NCI-H1436 treated with DMSO at 0.1 percent for 48 hours (cell line): Measurements from ENCODE around the gene TPD52L1.

Experiments
- DNase-seq: peaks from one replicate; lab custom pipeline; 2025; lab: John Stamatoyannopoulos, UW

Gene TPD52L1

DNA sequence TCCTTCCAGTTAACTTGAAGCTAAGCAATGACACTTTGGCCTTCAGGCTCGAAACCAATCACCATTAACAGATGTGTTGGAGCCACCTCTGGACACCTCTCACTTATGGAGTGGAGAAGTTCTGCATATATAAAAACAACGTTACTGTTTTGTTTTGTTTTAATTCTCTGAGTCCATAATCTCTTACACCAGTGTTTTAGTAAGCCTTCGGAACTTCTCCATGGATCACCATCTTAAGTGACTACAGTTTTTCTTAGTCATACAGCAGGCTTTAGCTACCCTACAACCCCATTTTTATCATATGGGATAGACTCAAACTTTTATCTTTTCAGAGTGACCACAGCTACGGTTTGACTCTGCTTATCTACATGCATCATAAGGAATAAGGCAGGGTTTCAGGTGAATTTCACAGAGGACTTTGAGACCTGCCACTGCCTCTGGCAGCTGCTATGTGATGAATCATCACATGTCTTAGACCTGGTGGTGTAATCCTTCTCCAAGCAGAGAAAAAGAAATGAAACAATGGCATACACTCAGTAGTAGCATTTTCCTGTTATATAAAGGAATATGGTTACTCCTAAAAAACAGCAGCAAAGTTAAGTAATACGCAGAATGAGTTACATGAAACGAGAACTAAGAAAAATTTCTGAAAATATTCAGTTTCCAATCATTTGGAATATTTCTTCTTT is 153.7 kb downstream of the TPD52L1 start:
- no peak for DNase-seq

DNA sequence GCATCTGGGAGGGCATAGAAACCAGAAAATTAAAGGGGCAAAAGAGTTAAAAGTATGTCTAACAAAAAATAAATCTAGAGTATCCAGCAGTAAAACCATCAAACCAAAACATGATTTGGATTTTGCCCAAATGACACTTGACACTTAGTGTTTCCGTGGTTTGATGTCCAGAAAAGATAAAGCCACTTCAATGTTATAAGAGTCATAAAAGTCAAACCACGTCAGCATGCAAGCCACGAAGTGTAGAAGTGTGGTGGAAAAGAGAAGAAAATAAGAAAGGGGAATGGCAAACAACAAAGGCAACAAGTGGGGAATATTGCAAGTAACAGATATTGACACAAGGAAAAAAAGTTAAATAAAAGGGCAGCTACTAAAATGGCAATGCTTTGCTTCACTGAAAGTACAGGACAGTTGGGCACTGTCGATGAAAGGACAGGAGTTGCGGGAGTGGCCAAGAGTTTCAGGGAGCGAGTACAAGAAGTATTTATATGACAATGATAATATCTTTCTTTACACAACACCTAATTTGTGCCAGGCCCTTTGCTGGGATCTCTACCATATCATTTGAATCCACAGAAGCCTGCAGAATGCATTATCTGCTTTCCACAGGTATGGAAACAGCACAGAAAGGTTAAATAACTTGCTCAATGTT is 154.5 kb downstream of the TPD52L1 start:
- DNase-seq: no peak

DNA sequence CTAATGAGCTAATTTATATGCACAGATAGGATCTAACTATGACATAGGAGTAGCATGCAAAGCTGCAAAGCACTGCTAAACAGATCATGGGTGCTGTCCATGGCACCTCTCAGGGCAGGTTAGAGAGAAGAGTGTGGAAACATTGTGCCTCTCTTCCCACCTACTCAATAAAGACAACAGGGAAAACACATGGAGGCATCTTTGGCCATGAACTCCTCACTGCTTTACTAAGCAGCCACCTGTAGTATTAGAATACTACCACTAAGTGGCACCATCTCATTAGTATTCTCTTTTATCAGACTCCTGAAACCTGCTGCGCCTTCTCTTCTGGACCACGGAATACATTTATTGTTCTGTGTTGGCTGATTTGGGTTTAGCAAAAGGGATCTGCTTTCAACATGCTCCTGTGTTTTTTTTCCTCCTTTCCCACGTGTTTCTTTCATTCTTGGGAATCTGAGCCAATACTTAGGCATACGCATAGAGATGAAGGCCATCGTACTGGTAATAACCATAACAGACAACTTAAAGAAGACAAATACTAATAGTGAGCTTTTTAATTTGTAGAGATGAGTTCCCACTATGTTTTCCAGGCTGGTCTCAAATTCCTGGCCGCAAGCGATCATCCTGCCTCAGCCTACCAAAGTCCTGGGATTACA is 157.5 kb downstream of the TPD52L1 start:
- no peak for DNase-seq

DNA sequence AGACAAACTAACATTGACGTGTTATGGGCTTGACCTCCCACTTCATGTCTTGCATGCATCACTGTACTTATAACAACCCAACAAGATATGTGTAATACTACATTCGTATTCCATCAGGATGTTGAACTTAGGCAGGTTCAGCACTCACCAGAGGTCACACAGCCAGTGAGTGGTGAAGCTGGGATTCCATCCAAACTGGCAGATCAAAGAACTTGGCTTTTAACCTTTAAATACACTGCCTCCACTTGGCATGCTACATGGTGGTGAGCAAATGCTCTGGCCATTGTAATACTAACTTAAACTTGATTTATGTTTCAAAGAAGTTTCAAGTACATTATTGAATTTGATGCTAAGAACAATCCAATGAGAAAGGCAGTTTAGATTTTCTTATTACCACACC is 158.9 kb downstream of the TPD52L1 start:
- DNase-seq: no peak

DNA sequence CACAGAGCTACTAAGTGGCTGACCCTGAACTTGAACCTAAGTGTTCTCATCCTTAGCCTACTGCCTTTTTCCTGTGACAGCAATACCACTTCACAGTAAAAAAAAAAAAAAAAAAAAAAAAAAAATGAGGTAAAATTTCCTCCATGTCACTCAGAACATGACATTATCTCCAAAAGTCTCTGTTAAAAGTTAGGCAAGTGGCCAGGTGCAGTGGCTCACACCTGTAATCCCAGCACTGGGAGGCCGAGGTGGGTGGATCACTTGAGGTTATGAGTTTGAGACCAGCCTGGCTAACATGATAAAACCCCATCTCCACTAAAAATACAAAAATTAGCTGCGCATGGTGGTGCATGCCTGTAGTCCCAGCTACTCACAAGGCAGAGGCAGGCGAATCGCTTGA is 159.4 kb downstream of the TPD52L1 start:
- DNase-seq: no peak
